ENCODE results near the gene KIAA0825. TPM values are rescaled to one million over a fixed set of nuclear protein-coding genes. Genes with fewer than 3 reads are reported as not detected.

KIAA0825 gene
- total RNA-seq, 5 donors from 2014 or later (not counting 1 experiment from before 2014, with no cell fraction given), result 1.4 to 4.0 (median 1.6) TPM

- Mint-ChIP-seq H3K27me3 (no peaks in the 10 kb centered on the region), H3K9me3 (no peaks in the 10 kb centered on the region), H3K36me3 (no peaks in the 10 kb centered on the region), H3K27ac (no peak overlapping the region), H3K4me1 (no peaks in the 10 kb centered on the region), H3K4me3 (no peak overlapping the region)
- Histone ChIP-seq H3K36me3 (ENCODE audit: control insufficient read depth in 2 of 2, extremely low read depth in 1 of 2, insufficient read depth in 1 of 2, low read length in 1 of 2) (no peaks in the 10 kb centered on the region), H3K27ac (ENCODE audit: low read length) (no peak overlapping the region), H3K9me3 (no peaks in the 10 kb centered on the region), H3K27me3 (replicated peaks in 1 of 2; ENCODE audit: control insufficient read depth in 2 of 2, extremely low read depth in 1 of 2, insufficient read depth in 2 of 2, low read length in 1 of 2) (no peaks in the 10 kb centered on the region), H3K4me1 (ENCODE audit: control insufficient read depth in 1 of 2, extremely low read depth in 1 of 2, insufficient read depth in 2 of 2, low read length in 2 of 2) (no peaks in the 10 kb centered on the region), H3K4me3 (ENCODE audit: control insufficient read depth in 1 of 2, extremely low read depth in 1 of 2, low read length in 1 of 2) (no peak overlapping the region)
- no CpG with 5 or more reads among the region's 1 CpG for WGBS (ENCODE audit: insufficient coverage)
- DNase-seq (no peak), ATAC-seq (replicated peaks in 1 of 4) (no peak)
- ChIA-PET CTCF (no interaction called here), POLR2A (no interaction called here)
Observed at GRCh38 chr5:94522117-94522516, 96.3 kb downstream of the KIAA0825 start.

GRCh38 chr5:94517490-94518488 lies 100.6 kb downstream of the KIAA0825 start:
- ChIA-PET CTCF (no interaction called here), POLR2A (no interaction called here)
- Histone ChIP-seq H3K36me3 (ENCODE audit: control insufficient read depth in 2 of 2, extremely low read depth in 1 of 2, insufficient read depth in 1 of 2, low read length in 1 of 2) (no peaks in the 10 kb centered on the region), H3K4me3 (ENCODE audit: control insufficient read depth in 1 of 2, extremely low read depth in 1 of 2, low read length in 1 of 2) (no peak overlapping the region), H3K9me3 (no peaks in the 10 kb centered on the region), H3K27ac (ENCODE audit: low read length) (no peak overlapping the region), H3K4me1 (ENCODE audit: control insufficient read depth in 1 of 2, extremely low read depth in 1 of 2, insufficient read depth in 2 of 2, low read length in 2 of 2) (no peaks in the 10 kb centered on the region), H3K27me3 (replicated peaks in 1 of 2; ENCODE audit: control insufficient read depth in 2 of 2, extremely low read depth in 1 of 2, insufficient read depth in 2 of 2, low read length in 1 of 2) (no peaks in the 10 kb centered on the region)
- Mint-ChIP-seq H3K4me3 (no peak overlapping the region), H3K27ac (no peak overlapping the region), H3K9me3 (no peaks in the 10 kb centered on the region), H3K4me1 (no peaks in the 10 kb centered on the region), H3K27me3 (no peaks in the 10 kb centered on the region), H3K36me3 (no peaks in the 10 kb centered on the region)
- WGBS (ENCODE audit: insufficient coverage), result no CpG with 5 or more reads among the region's 3 CpGs
- ATAC-seq (replicated peaks in 1 of 4) (no peak), DNase-seq (no peak)

GRCh38 chr5:94516148-94516547 lies 102.3 kb downstream of the KIAA0825 start:
- no peak overlapping the region for H3K27ac Mint-ChIP-seq
- no peaks in the 10 kb centered on the region for H3K36me3 Mint-ChIP-seq
- no peak overlapping the region for H3K4me3 Mint-ChIP-seq
- Histone ChIP-seq H3K4me1 (ENCODE audit: control insufficient read depth in 1 of 2, extremely low read depth in 1 of 2, insufficient read depth in 2 of 2, low read length in 2 of 2) (no peaks in the 10 kb centered on the region), H3K27ac (ENCODE audit: low read length) (no peak overlapping the region), H3K36me3 (ENCODE audit: control insufficient read depth in 2 of 2, extremely low read depth in 1 of 2, insufficient read depth in 1 of 2, low read length in 1 of 2) (no peaks in the 10 kb centered on the region), H3K27me3 (replicated peaks in 1 of 2; ENCODE audit: control insufficient read depth in 2 of 2, extremely low read depth in 1 of 2, insufficient read depth in 2 of 2, low read length in 1 of 2) (no peaks in the 10 kb centered on the region), H3K4me3 (ENCODE audit: control insufficient read depth in 1 of 2, extremely low read depth in 1 of 2, low read length in 1 of 2) (no peak overlapping the region), H3K9me3 (no peaks in the 10 kb centered on the region)
- POLR2A ChIA-PET, result no interaction called here
- H3K9me3 Mint-ChIP-seq, result no peaks in the 10 kb centered on the region
- no peaks in the 10 kb centered on the region for H3K4me1 Mint-ChIP-seq
- DNase-seq, result no peak
- no peaks in the 10 kb centered on the region for H3K27me3 Mint-ChIP-seq
- WGBS (ENCODE audit: insufficient coverage), result no CpG with 5 or more reads among the region's 5 CpGs
- no peak for ATAC-seq (replicated peaks in 1 of 4)
- CTCF ChIA-PET, result interaction anchor here in 1 of 2 donors (0.9 kb wide), 1 partner anchor 222 kb away, joined by 3 read pairs; no protein-coding TSS in a partner anchor

GRCh38 chr5:94508461-94509148 lies 109.8 kb downstream of the KIAA0825 start:
- 96% methylated on average over 3 of the region's 4 CpGs for WGBS (ENCODE audit: insufficient coverage)
- Mint-ChIP-seq H3K36me3 (no peaks in the 10 kb centered on the region), H3K27ac (no peak overlapping the region), H3K27me3 (no peaks in the 10 kb centered on the region), H3K4me1 (no peaks in the 10 kb centered on the region), H3K9me3 (no peaks in the 10 kb centered on the region), H3K4me3 (no peak overlapping the region)
- no peaks in the 10 kb centered on the region for H3K36me3 ChIP-seq (ENCODE audit: control insufficient read depth in 2 of 2, extremely low read depth in 1 of 2, insufficient read depth in 1 of 2, low read length in 1 of 2)
- ATAC-seq (replicated peaks in 1 of 4), result no peak
- ChIA-PET POLR2A (no interaction called here), CTCF (no interaction called here)
- no peak overlapping the region for H3K27ac ChIP-seq (ENCODE audit: low read length)
- no peaks in the 10 kb centered on the region for H3K4me1 ChIP-seq (ENCODE audit: control insufficient read depth in 1 of 2, extremely low read depth in 1 of 2, insufficient read depth in 2 of 2, low read length in 2 of 2)
- no peak overlapping the region for H3K4me3 ChIP-seq (ENCODE audit: control insufficient read depth in 1 of 2, extremely low read depth in 1 of 2, low read length in 1 of 2)
- H3K27me3 ChIP-seq (replicated peaks in 1 of 2; ENCODE audit: control insufficient read depth in 2 of 2, extremely low read depth in 1 of 2, insufficient read depth in 2 of 2, low read length in 1 of 2), result no peaks in the 10 kb centered on the region
- H3K9me3 ChIP-seq, result no peaks in the 10 kb centered on the region
- DNase-seq, result no peak

GRCh38 chr5:94505327-94506068 lies 112.9 kb downstream of the KIAA0825 start:
- DNase-seq (no peak), ATAC-seq (replicated peaks in 1 of 4) (no peak)
- Histone ChIP-seq H3K27ac (ENCODE audit: low read length) (no peak overlapping the region), H3K27me3 (replicated peaks in 1 of 2; ENCODE audit: control insufficient read depth in 2 of 2, extremely low read depth in 1 of 2, insufficient read depth in 2 of 2, low read length in 1 of 2) (no peaks in the 10 kb centered on the region), H3K9me3 (no peaks in the 10 kb centered on the region), H3K4me3 (ENCODE audit: control insufficient read depth in 1 of 2, extremely low read depth in 1 of 2, low read length in 1 of 2) (no peak overlapping the region), H3K36me3 (ENCODE audit: control insufficient read depth in 2 of 2, extremely low read depth in 1 of 2, insufficient read depth in 1 of 2, low read length in 1 of 2) (no peaks in the 10 kb centered on the region), H3K4me1 (ENCODE audit: control insufficient read depth in 1 of 2, extremely low read depth in 1 of 2, insufficient read depth in 2 of 2, low read length in 2 of 2) (no peaks in the 10 kb centered on the region)
- Mint-ChIP-seq H3K4me3 (no peak overlapping the region), H3K36me3 (no peaks in the 10 kb centered on the region), H3K27ac (no peak overlapping the region), H3K27me3 (no peaks in the 10 kb centered on the region), H3K4me1 (no peaks in the 10 kb centered on the region), H3K9me3 (no peaks in the 10 kb centered on the region)
- POLR2A ChIA-PET, result no interaction called here
- CTCF ChIA-PET, result no interaction called here
- no CpG with 5 or more reads among the region's 3 CpGs for WGBS (ENCODE audit: insufficient coverage)

GRCh38 chr5:94503677-94504076 lies 114.7 kb downstream of the KIAA0825 start:
- no peaks in the 10 kb centered on the region for H3K9me3 Mint-ChIP-seq
- ChIA-PET CTCF (no interaction called here), POLR2A (interaction anchor here in 1 of 2 donors (1.0 kb wide), 1 partner anchor 51 kb away, joined by 3 read pairs; no protein-coding TSS in a partner anchor)
- H3K4me1 ChIP-seq (ENCODE audit: control insufficient read depth in 1 of 2, extremely low read depth in 1 of 2, insufficient read depth in 2 of 2, low read length in 2 of 2), result no peaks in the 10 kb centered on the region
- H3K4me3 Mint-ChIP-seq, result no peak overlapping the region
- no peak overlapping the region for H3K27ac ChIP-seq (ENCODE audit: low read length)
- WGBS (ENCODE audit: insufficient coverage), result no CpG with 5 or more reads among the region's 1 CpG
- no peaks in the 10 kb centered on the region for H3K36me3 ChIP-seq (ENCODE audit: control insufficient read depth in 2 of 2, extremely low read depth in 1 of 2, insufficient read depth in 1 of 2, low read length in 1 of 2)
- H3K4me1 Mint-ChIP-seq, result no peaks in the 10 kb centered on the region
- no peaks in the 10 kb centered on the region for H3K9me3 ChIP-seq
- no peaks in the 10 kb centered on the region for H3K27me3 ChIP-seq (replicated peaks in 1 of 2; ENCODE audit: control insufficient read depth in 2 of 2, extremely low read depth in 1 of 2, insufficient read depth in 2 of 2, low read length in 1 of 2)
- DNase-seq, result no peak
- no peak overlapping the region for H3K4me3 ChIP-seq (ENCODE audit: control insufficient read depth in 1 of 2, extremely low read depth in 1 of 2, low read length in 1 of 2)
- H3K27me3 Mint-ChIP-seq, result no peaks in the 10 kb centered on the region
- no peaks in the 10 kb centered on the region for H3K36me3 Mint-ChIP-seq
- no peak overlapping the region for H3K27ac Mint-ChIP-seq
- ATAC-seq (replicated peaks in 1 of 4), result no peak
